ENCODE data around the gene FAM180A. TPM values are rescaled to one million over a fixed set of nuclear protein-coding genes. Genes with fewer than 3 reads are reported as not detected.

Gene FAM180A
- total RNA-seq, 1 experiment from 2014 or later, result not detected

GRCh38 chr7:135716677-135717238 is 31.9 kb downstream of the FAM180A start:
- BruUV-seq (replicated peaks), result no TSS peak
- Histone ChIP-seq H3F3A (ENCODE audit: low read length, unreplicated experiment) (no peaks in the 10 kb centered on the region), H3K4me3 (ENCODE audit: low read length) (no peak overlapping the region), H3K79me2 (ENCODE audit: low read length) (no peaks in the 10 kb centered on the region), H3K4me1 (ENCODE audit: insufficient read depth, low read length) (peaks cover 32% of the 10 kb centered on the region), H3K27ac (ENCODE audit: low read length) (peak overlapping the region; percentile 51), H3K9me2 (replicated peaks; ENCODE audit: low read length) (no peaks in the 10 kb centered on the region), H3K9ac (ENCODE audit: low read length) (no peak overlapping the region), H2AFZ (ENCODE audit: low read length) (no peak overlapping the region), H4K20me1 (ENCODE audit: low read length) (no peaks in the 10 kb centered on the region), H3K36me3 (ENCODE audit: low read depth, low read length) (no peaks in the 10 kb centered on the region), H3K4me2 (ENCODE audit: low read length) (peak overlapping the region; percentile 20), H3K27me3 (ENCODE audit: low read length) (no peaks in the 10 kb centered on the region), H3K9me3 (ENCODE audit: low read length) (no peaks in the 10 kb centered on the region)
- DNase-seq (peak; percentile 85), ATAC-seq (peak; percentile 74)
- CTCF ChIA-PET, result interaction anchor here (0.6 kb wide), 2 partner anchors 29 to 274 kb away, joined by 3 to 5 read pairs; no protein-coding TSS in a partner anchor
- intact Hi-C loops (cut with micrococcal nuclease), result loop anchor here (2.0 to 10.0 kb wide), 2 partner anchors 38 to 58 kb away; no protein-coding TSS in a partner anchor
- no peak for TF ChIP-seq EZH2 (IDR thresholded peaks at IDR 0.05; ENCODE audit: low read length, unreplicated experiment)
- POLR2A ChIA-PET (ENCODE audit: unreplicated experiment), result no interaction called here

- no peaks in the 10 kb centered on the region for H3F3A ChIP-seq (ENCODE audit: low read length, unreplicated experiment)
- H2AFZ ChIP-seq (ENCODE audit: low read length), result no peak overlapping the region
- no peak overlapping the region for H3K9ac ChIP-seq (ENCODE audit: low read length)
- ATAC-seq, result no peak
- no peak for DNase-seq
- no peaks in the 10 kb centered on the region for H3K27me3 ChIP-seq (ENCODE audit: low read length)
- H3K9me2 ChIP-seq (replicated peaks; ENCODE audit: low read length), result no peaks in the 10 kb centered on the region
- H3K79me2 ChIP-seq (ENCODE audit: low read length), result no peaks in the 10 kb centered on the region
- H3K36me3 ChIP-seq (ENCODE audit: low read depth, low read length), result no peaks in the 10 kb centered on the region
- no peaks in the 10 kb centered on the region for H3K9me3 ChIP-seq (ENCODE audit: low read length)
- no peaks in the 10 kb centered on the region for H4K20me1 ChIP-seq (ENCODE audit: low read length)
- H3K4me1 ChIP-seq (ENCODE audit: insufficient read depth, low read length), result peaks cover 32% of the 10 kb centered on the region
- TF ChIP-seq CTCF (conservative IDR thresholded peaks at IDR 0.05; ENCODE audit: low read depth, low read length) (no peak), EZH2 (IDR thresholded peaks at IDR 0.05; ENCODE audit: low read length, unreplicated experiment) (no peak), EZH2phosphoT487 (IDR thresholded peaks at IDR 0.05; ENCODE audit: borderline replicate concordance, low read length) (no peak)
- H3K4me2 ChIP-seq (ENCODE audit: low read length), result no peak overlapping the region
- no TSS peak for BruUV-seq (replicated peaks)
- intact Hi-C loops (cut with micrococcal nuclease), result loop anchor here (2.0 to 10.0 kb wide), 3 partner anchors 37 to 59 kb away; no protein-coding TSS in a partner anchor
- H3K27ac ChIP-seq (ENCODE audit: low read length), result no peak overlapping the region
- H3K4me3 ChIP-seq (ENCODE audit: low read length), result no peak overlapping the region
- ChIA-PET POLR2A (ENCODE audit: unreplicated experiment) (no interaction called here), CTCF (no interaction called here)
Measured at GRCh38 chr7:135715673-135716072, 32.9 kb downstream of the FAM180A start.

- Histone ChIP-seq H3K27ac (ENCODE audit: low read length) (no peak overlapping the region), H3K79me2 (ENCODE audit: low read length) (no peaks in the 10 kb centered on the region), H3K9ac (ENCODE audit: low read length) (0 out of 2 replicates have a peak overlapping the region, but pooled peaks have one; percentile 23), H3K9me3 (ENCODE audit: low read length) (no peaks in the 10 kb centered on the region), H3F3A (ENCODE audit: low read length, unreplicated experiment) (no peaks in the 10 kb centered on the region), H3K9me2 (replicated peaks; ENCODE audit: low read length) (no peaks in the 10 kb centered on the region), H3K4me1 (ENCODE audit: insufficient read depth, low read length) (peaks cover 32% of the 10 kb centered on the region), H3K4me3 (ENCODE audit: low read length) (peak overlapping the region; percentile 11; the same call in 1 of the 2 replicates), H3K27me3 (ENCODE audit: low read length) (no peaks in the 10 kb centered on the region), H4K20me1 (ENCODE audit: low read length) (no peaks in the 10 kb centered on the region), H2AFZ (ENCODE audit: low read length) (peak overlapping the region; percentile 56), H3K36me3 (ENCODE audit: low read depth, low read length) (no peaks in the 10 kb centered on the region), H3K4me2 (ENCODE audit: low read length) (peak overlapping the region; percentile 70)
- BruUV-seq (replicated peaks), result no TSS peak
- no peak for DNase-seq
- TF ChIP-seq CTCF (conservative IDR thresholded peaks at IDR 0.05; ENCODE audit: low read depth, low read length) (no peak), EZH2 (IDR thresholded peaks at IDR 0.05; ENCODE audit: low read length, unreplicated experiment) (no peak), EZH2phosphoT487 (IDR thresholded peaks at IDR 0.05; ENCODE audit: borderline replicate concordance, low read length) (no peak)
- CTCF ChIA-PET, result no interaction called here
- POLR2A ChIA-PET (ENCODE audit: unreplicated experiment), result interaction anchor here (0.6 kb wide), 1 partner anchor 199 kb away, joined by 6 read pairs; no protein-coding TSS in a partner anchor
- ATAC-seq, result no peak
- intact Hi-C loops (cut with micrococcal nuclease), result loop anchor here (2.0 to 10.0 kb wide), 2 partner anchors 42 to 60 kb away; no protein-coding TSS in a partner anchor
Measured at GRCh38 chr7:135715055-135715522, 33.5 kb downstream of the FAM180A start.

All from PC-3 (cell line).